IMR-90 (cell line): ENCODE measurements around the gene TP53I11.

Experiments used
- CTCF ChIP-seq: conservative IDR thresholded peaks from 2 replicates; pipeline ENCODE4 v1.5.1; 2012; ENCODE audit warnings: mild to moderate bottlenecking, low read depth, low read length, improper control_type of control experiment
- ELK1 ChIP-seq: fragments of 150-350 bp; IDR thresholded peaks from 2 replicates; pipeline ENCODE4 v1.6.1; 2016; ENCODE audit warnings: low read depth, mild to moderate bottlenecking, low read length, moderate library complexity, borderline replicate concordance
- RAD21 ChIP-seq: IDR thresholded peaks from 2 replicates; pipeline ENCODE4 v1.6.1; 2012; ENCODE audit warnings: low read length, improper control_type of control experiment
- RCOR1 ChIP-seq: IDR thresholded peaks from 2 replicates; pipeline ENCODE4 v1.6.1; 2012; ENCODE audit warnings: mild to moderate bottlenecking, low read length, improper control_type of control experiment; ENCODE audit not compliant: insufficient replicate concordance

GRCh38 chr11:44889266-44889665 is 61.4 kb downstream of the TP53I11 start:
- no peak for TF ChIP-seq RAD21
- no peak for TF ChIP-seq CTCF
- no peak for TF ChIP-seq RCOR1
- no peak for TF ChIP-seq ELK1
